NCI-H2227 (cell line): ENCODE measurements around the gene KIAA0319L.
"Not testable (repeated sequence)": the region's sequence is repeated elsewhere in the genome, so short reads cannot be mapped to it uniquely, and the experiment has no call there.

ENCODE experiments used
- DNase-seq: peaks from one replicate; lab custom pipeline; 2025; ENCODE audit not compliant: unreplicated experiment; lab: John Stamatoyannopoulos, UW

Gene KIAA0319L

DNA sequence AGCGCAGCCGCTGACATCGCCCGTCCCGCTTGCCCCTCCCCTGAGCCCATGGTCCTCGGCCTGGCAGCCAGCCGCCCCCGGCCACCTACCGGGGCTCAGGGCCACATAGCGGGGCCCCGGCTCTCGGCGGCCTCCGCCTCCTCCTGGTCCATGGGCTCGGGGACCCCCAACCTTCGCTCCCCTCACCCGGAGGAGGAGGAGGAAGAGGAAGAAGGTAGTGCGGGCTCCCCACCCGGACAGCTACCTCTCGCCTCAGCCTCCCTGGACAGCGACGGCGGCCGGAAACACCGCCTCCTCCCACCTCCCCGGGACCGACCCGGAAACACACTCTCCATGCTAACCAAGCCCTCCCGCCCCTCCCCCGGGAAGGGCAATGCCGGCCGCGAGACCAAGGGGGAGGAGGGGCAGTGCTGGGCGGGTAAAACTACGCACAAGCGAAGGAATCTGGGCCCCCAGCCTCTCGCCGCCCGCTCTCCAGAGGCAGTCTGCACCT is at the start of gene KIAA0319L:
KIAA0319L (minus strand) TSS at position 286 of the 493 bp plus-strand sequence. CDS start 2,912 bp downstream, outside the sequence.
- DNase-seq = peak; percentile 90

DNA sequence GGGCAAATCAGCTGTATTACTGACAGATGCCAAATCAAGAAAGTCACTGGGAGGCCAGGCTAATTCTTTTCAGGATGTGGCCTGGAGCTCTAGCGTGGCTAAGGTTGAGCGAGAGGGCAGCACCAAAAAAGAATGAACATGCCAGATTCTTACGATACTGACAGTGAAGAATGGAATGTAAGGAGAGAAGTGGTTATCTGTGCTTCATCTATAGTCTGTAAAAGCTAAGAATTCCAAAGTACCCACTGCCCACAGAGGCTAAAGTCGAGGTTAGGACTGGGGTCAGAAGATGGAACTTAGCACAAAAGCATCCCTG is 48.6 kb upstream of the KIAA0319L start:
- DNase-seq = no peak

DNA sequence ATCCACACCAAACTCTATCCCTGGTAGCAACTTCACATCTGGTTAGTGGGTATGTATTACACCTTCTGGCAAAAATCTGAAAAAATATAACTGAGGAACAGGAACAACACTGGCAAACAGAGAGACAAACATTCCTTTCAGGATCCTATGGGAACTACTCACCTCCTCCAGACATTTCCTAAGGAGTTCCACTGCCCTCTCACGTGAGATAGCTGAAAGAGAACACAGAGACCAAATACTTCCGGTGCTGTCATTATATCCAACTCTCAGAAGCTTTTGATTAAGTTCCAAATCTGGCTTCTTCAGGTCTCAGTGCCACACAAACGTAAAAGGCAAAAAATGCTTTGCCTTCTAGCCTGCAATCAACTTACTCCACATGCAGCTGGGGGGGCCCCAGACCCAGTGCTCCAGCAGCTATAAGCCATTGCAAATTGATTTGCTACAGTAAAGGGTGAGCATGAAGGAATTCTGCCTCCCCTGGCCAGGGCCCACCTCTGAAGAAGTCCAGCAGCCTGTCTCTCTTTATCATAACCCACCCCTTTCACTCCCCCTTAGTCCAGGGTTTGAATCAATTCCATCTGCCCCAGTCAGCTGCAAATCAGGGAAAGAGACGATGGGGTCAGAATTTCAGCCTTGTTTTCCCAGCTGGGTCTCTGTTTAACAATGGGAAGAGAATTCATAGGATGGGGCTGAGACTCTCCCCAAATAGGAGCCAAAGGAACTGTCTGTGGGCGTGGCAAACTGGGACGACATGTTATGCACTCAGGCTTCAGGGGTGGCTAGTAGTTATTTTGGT is 48.1 kb upstream of the KIAA0319L start:
- DNase-seq = no peak

DNA sequence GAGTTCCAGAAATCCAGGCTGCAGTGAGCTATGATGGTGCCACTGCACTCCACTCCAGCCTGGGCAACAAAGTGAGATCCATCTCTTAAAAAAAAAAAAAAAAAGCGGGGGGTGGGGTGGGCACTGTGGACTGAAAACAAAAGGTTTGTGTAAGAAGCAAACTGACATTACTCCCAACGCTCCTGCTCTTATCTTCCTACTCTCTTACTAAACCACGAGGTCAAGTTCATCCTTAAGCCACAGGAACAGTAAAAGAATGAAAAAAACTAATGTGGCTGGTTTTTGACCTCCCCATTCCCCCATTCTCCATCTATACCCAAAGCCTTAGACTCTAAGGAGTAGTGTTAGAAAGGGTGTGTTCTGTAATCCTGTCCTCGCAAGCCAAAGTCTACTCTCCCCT is 46.7 kb upstream of the KIAA0319L start:
- no peak for DNase-seq

DNA sequence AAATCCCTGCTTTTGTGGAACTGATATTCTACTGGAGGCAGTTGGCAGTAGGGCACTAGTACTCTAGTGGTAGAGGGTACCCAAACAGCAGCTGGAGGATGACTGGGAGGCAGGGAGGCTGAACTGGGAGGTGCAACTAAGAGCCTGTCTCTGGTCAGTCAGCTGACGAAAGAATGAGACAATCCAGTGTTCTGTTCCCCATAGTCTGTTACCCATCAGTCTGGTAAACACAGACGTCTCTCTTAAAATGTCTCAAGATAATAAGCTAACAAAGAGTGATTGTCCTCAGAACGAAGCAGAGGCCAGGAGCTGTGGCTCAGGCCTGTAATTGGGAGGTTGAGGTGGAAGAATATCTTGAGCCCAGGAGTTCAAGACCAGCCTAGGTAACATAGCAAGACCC is 46.3 kb upstream of the KIAA0319L start:
- DNase-seq = no peak

DNA sequence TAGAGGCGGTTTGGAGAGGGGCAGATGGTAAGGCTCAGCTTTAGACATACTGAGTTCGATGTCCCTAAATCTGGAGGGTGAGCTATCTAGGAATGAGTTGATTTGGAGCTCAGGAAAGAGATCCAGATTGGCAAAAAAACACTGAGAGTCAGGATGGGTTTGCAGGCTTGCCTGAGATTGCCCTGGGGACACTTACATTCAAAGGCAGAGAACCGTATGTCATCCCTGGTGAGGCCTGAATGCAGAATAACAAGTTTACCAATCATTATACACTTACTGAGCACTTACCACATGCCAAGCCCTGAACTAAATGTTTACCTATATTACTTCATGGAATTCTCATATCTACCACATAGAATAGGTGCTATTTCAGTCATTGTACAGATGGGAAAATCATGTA is 43.4 kb upstream of the KIAA0319L start:
- no peak for DNase-seq

DNA sequence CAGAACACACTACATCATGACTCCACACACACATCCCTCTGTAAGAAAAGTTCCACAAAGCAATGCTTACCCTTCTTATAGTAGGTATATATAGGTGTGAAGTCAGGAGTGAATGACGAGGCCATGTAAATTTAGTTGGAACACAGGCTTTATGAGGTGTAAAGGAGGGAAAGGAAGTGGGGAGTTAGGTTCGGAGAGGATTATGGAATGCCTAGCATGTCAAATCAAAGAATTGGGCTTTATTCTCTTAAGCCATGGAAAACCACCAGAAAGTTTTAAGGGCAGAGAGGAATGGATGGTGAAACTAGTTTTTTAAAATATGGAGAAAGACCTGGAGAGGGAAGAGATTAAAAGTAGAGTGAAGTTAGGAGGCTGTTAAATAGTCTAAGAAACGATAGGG is 42.2 kb upstream of the KIAA0319L start:
- DNase-seq = no peak

DNA sequence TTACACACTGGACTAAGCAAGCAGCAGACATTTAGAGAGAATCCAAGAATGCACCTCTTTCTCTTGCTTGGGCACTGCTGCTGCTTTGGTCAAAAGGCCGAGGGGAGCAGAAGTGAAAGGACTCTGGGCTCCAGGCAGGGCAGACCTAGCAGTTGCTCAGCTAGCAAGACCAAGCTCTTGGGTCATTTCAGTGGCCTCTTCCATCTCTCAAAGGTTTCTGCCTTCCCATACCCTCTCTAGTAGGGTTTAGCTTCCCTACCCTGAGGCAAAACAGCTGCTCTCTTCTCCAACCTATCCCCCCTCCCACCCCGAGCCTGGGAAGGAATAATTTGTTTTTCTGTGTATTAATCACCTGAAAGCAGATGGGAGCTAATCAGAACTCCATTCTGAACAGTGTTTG is 41.7 kb upstream of the KIAA0319L start:
- no peak for DNase-seq

DNA sequence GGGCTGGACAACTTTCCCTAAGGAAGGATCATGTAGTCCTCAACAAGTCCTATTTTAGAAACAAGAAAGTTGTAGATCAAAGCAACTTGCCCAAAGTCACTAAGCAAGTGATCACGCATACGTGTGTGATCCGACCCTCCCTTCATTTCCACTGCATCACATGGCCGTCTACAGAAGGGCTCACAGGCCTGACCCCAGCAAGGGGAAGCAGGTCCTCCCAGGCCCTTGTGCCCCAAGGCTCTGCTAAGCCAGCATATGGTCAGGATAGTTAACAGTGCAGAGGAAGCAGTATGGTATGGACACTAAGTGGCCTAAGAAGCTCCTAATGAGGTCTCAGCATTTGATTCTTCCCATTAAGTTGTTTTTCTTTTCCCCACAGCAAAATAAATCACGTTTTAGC is 40.7 kb upstream of the KIAA0319L start:
- DNase-seq = no peak

DNA sequence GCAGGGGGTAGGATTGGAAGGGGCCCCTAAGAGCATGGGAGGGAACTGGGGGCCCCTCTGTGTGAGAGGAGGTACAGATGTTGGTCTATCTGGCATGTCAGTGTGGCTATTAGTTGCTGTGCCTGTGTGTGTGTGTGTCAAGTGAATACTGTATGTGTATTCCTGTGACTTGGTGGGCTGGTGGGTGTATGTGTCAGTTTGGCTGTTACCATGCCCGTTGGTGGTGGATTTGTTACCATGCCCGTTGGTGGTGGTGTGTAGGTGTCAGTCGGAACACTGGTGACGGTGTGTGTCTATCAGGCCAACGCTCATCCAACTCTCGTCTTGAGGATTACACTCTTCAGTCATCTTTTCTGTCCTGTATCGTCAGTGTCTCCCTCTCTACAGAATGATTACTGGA is 38.5 kb upstream of the KIAA0319L start:
- no peak for DNase-seq

DNA sequence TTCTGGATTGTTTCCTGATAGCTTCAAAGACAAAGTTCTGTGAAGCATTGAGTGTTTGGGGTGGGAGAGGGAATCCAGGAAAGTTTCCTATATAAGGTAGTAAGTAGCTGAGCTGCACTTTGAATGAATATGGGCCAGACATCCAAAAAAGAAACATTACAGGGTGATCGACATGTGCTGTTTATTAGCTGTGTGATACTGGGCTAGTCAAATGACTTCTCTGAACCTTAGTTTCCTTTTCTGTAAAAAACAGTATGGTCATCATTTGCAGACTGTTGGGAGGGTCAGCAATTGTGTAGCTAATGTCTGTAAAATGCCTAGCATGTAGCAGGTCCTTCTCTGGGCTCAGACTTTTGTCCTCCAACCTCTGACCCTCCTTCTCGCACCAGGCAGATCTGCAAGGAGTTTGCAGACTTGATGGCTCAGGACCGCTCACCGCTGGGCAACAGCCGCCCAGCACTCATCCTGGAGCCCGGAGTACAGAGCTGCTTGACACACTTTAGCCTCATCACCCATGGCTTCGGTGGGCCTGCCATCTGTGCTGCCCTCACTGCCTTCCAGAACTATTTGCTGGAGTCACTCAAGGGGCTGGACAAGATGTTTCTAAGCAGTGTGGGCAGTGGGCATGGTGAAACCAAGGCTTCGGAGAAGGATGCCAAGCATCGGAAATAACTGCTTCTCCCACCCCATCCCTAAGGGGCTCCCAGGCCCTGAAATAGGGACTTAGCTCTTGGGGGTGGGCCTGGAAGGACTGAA is 37.0 kb upstream of the KIAA0319L start:
- no peak for DNase-seq

DNA sequence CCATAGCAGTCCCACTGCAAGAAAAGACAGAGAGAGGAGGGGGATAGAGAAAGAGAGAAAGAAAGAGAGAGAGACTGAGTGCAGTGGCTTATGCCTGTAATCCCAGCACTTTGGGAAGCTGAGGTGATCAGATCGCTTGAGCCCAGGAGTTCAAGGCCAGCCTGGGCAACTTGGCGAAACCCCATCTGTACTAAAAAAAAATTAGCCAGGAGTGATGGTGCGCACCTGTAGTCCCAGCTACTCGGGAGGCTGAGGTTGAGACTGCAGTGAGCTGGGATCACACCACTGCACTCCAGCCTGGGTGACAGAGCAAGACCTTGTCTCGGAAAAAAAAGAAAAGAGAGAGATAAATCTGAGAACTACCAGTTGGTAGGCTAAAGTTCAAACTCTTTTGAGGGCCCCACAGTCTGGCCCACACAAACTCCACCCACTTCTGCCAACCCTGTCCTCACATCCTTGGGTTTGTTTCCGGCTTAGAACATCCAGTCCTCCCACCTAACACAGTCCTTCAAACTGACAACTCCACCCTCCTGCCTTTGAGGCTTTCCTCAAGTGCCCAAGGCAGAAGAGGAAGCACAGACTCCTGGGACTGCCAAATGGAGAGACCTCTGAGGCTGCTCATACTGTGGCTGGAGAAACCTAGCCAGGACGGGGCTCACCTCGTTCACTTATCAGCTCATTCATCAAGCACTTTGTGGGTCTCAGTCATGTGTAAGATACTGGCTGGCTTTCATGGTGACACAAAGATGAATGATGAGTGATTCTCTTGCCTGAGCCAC is 36.0 kb upstream of the KIAA0319L start:
- no peak for DNase-seq

DNA sequence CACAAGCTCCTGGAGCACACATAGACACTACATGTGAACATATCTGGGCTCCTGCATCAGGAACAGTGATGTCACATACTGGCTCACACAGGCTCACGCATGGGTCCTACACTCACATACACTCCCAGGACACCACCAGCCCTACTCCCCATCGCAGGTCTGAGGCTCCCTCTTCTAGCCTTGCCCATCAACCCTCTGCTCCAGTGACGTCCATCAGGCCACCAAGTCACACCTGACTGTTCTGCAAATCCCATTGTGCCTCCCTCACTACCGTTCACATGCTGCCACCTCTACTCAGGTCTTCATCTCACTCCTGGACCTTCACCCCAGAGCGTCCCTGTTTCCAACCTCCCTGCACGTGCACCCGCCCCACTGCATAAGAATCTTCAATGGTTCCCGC is 34.0 kb upstream of the KIAA0319L start:
- no peak for DNase-seq

DNA sequence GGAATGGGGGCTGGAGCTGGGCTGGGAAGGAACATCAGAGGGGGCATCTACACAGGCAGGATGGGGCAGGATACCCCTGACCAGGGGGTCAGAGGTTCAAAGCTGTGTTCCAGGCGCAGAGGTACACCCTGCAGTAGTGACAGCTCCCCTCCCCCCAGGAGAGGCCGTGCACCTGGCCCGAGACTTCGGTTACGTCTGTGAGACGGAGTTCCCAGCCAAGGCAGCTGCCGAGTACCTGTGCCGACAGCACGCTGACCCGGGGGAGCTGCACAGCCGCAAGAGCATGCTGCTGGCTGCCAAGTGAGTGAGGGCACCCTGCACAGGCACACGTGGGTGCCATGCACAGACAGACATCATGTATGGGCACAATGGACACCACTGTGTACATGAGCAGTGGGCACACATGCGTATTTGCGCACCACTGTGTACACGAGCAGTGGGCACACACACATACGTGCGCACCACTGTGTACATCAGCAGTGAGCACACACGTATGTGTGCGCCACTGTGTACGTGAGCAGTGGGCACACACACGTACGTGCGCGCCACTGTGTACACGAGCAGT is 33.4 kb upstream of the KIAA0319L start:
- no peak for DNase-seq

DNA sequence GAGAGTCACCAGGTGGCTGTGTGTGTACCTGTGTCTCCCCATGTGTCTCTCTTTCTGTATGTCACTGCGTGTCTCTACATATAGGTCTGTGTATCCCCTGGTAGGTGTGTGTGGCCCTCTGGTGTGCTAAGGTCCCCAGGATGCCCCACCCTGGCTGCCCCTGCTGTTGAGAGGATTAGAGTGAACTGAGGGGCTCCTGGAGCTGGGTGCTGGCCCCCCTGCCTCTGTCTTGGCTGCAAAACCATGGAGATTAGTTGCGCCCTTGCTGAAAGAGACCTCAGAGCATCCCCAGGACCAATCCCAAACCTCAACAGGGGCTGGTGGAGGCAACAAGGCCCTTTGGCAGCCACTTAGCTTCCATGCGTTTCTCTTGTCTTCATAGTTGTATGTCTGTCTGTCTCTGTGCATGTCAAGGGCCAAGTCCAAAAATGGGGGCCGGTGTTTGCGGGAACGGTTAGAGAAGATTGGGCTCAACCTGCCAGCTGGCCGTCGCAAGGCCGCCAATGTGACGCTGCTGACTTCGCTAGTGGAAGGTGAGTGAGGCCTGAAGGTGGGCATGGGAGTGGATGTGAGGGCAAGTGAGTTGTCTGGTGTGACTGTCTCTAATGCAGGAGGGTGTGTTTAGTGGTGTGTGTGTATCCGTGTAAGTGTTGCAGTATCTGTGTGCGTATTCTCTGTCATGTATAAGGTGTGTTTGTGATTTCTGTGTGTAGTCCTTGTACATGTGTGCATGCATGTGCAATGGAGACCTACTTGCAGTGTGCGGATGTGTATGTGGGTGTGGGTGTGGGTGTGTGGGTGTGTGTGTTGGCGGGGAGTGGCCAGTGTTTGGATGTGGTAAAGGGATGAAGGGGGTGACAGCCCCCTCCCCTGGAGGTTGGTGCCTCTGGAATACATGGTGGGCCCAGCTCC is 32.6 kb upstream of the KIAA0319L start:
- no peak for DNase-seq

DNA sequence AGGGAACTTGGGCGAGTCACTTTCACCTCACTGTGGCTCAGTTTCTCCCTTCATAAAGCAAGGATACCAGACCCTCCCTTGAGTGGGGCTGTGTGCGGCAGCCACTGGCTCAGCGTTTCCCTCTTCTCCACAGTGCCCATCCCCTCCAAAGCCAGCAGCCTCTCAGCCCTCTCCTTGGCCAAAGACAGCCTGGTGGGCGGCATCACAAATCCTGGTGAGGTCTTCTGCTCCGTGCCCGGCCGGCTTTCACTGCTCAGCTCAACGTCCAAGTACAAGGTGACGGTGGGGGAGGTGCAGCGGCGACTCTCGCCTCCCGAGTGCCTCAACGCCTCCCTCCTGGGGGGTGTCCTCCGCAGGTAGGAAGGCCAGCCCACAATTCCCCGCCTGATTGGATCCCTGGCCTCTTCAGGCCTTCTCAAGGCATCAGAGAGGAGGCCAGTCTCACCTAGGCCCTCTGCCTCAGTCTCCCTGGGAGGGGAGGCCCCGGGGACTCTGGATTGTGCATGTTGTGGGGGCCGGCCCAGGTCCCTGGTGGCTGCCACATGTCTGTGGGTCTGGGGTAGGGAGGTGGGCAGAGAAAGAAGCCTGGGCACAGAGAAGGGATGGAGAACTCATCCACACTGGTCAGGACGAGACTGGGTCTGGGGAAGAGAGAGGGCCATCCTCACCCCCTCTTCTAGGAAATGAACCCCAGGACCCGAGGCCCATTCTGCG is 31.2 kb upstream of the KIAA0319L start:
- no peak for DNase-seq

DNA sequence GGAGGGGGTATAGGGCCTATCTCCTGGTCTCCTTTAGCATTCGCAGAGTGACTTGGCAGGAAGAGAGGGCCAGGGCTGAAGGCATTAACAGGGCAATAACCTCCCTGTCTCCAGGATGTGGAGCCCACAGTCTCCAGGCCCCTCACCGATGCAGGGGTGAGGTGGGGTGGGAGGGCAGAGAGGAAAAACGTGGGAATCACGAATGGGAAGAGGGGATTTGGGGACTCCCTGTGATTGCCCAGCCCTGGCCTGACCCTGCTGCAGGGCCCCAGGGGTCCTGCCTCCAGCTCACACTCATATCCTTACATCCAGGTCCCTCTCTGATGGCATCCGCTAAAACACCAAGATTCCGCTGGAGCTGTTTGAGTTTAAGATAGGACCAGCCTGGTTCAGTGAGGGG is 30.5 kb upstream of the KIAA0319L start:
- DNase-seq = no peak

DNA sequence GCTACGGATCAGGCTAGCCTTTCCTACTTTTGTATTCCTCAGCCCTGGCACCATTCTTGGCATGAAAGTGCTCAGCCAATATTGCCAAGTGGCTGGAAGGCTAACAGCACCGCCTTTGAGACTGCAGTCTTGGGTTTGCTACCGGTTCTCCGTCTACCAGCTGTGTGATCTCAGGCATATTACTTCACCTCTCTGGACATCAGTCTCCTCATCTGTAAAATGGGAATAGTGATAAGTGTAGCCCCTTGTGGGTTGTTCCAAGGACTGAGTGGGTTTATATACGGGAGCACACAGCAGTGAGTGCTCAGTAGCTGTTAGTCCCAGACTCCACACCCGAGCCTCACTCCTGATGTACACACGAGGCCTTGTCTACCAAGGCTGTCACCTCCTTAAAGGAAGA is 29.6 kb upstream of the KIAA0319L start:
- DNase-seq = no peak

DNA sequence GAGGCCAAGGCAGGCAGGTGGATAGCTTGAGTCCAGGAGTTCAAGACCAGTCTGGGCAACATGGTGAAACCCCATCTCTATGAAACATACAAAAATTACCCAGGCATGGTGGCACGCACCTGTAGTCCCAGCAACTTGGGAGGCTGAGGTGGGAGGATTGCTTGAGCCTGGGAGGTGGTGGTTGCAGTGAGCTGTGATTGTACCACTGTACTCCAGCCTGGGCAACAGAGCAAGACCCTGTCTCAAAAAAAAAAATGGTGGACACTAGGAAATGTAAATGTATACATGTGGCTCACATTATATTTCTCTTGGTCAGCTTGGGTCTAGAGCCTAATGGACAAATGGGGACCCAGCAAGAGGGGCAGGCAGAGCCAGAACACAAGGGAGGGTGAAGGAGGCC is 28.6 kb upstream of the KIAA0319L start:
- DNase-seq = not testable (repeated sequence)

DNA sequence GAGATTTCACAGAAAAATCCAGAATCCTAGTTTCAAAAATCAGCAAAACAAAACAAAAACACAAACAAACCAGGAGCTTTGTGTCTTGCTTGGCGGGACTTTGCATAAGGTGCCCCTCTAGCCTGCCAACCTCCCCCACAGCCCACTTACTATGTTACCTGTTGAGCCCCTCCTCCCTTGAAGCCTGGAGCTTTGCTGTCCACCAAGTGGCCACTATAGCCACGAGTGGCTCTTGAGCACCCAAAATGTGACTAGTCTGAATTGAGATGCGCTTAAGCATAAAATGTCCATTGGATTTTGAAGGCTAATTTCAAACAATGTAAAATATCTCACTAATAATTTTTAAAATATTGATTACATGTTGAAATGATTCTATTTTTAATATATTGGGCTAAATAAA is 28.1 kb upstream of the KIAA0319L start:
- no peak for DNase-seq
